Measurements from ENCODE around the gene SREBF1. TPM values are rescaled to one million over a fixed set of nuclear protein-coding genes. Genes with fewer than 3 reads are reported as not detected.
A peak's percentile ranks its signal among the peaks of the same experiment; 100 is the strongest.

The SREBF1 gene
- total RNA-seq, 2 experiments from 2014 or later = 218 to 229 TPM

GRCh38 chr17:17833658-17834357 is 3.0 kb downstream of the SREBF1 start:
- H3K36me3 Mint-ChIP-seq = peaks cover 22% of the 10 kb centered on the region
- peak overlapping the region; percentile 92 for H3K4me3 Mint-ChIP-seq
- no peaks in the 10 kb centered on the region for H3K9me3 Mint-ChIP-seq
- peak overlapping the region; percentile 94 for H3K27ac Mint-ChIP-seq
- ATAC-seq (ENCODE audit: low read depth) = no peak
- POLR2A ChIA-PET = interaction anchor here (1.1 to 11.5 kb wide), 4 partner anchors 11 to 24 kb away, joined by 3 to 327 read pairs (median 132); no protein-coding TSS in a partner anchor
- no peak for DNase-seq
- peaks cover 65% of the 10 kb centered on the region for H3K4me1 Mint-ChIP-seq
- no peaks in the 10 kb centered on the region for H3K27me3 Mint-ChIP-seq

- H3K4me1 Mint-ChIP-seq = peaks cover 61% of the 10 kb centered on the region
- no peak for DNase-seq
- H3K9me3 Mint-ChIP-seq = no peaks in the 10 kb centered on the region
- no peak for ATAC-seq (ENCODE audit: low read depth)
- H3K27ac Mint-ChIP-seq = peak overlapping the region; percentile 20
- POLR2A ChIA-PET = interaction anchor here (10.2 to 11.5 kb wide), 2 partner anchors 9 to 20 kb away, joined by 260 to 327 read pairs; no protein-coding TSS in a partner anchor
- no peak overlapping the region for H3K4me3 Mint-ChIP-seq
- no peaks in the 10 kb centered on the region for H3K27me3 Mint-ChIP-seq
- H3K36me3 Mint-ChIP-seq = peaks cover 22% of the 10 kb centered on the region
Measured at GRCh38 chr17:17832032-17832363, 4.8 kb downstream of the SREBF1 start.

GRCh38 chr17:17831208-17832031 is 5.4 kb downstream of the SREBF1 start:
- no peaks in the 10 kb centered on the region for H3K9me3 Mint-ChIP-seq
- POLR2A ChIA-PET = interaction anchor here (10.2 to 11.5 kb wide), 2 partner anchors 8 to 20 kb away, joined by 260 to 327 read pairs; no protein-coding TSS in a partner anchor
- ATAC-seq (ENCODE audit: low read depth) = no peak
- H3K27ac Mint-ChIP-seq = no peak overlapping the region
- no peaks in the 10 kb centered on the region for H3K27me3 Mint-ChIP-seq
- H3K36me3 Mint-ChIP-seq = peaks cover 24% of the 10 kb centered on the region
- DNase-seq = no peak
- H3K4me3 Mint-ChIP-seq = no peak overlapping the region
- H3K4me1 Mint-ChIP-seq = peaks cover 66% of the 10 kb centered on the region

- POLR2A ChIA-PET = interaction anchor here (10.2 to 11.5 kb wide), 2 partner anchors 8 to 21 kb away, joined by 260 to 327 read pairs; no protein-coding TSS in a partner anchor
- peaks cover 69% of the 10 kb centered on the region for H3K4me1 Mint-ChIP-seq
- DNase-seq (no peak), ATAC-seq (ENCODE audit: low read depth) (no peak)
- peaks cover 26% of the 10 kb centered on the region for H3K36me3 Mint-ChIP-seq
- no peak overlapping the region for H3K27ac Mint-ChIP-seq
- H3K4me3 Mint-ChIP-seq = no peak overlapping the region
- H3K9me3 Mint-ChIP-seq = no peaks in the 10 kb centered on the region
- no peaks in the 10 kb centered on the region for H3K27me3 Mint-ChIP-seq
Measured at GRCh38 chr17:17830740-17831207, 6.0 kb downstream of the SREBF1 start.

GRCh38 chr17:17830269-17830567 is 6.6 kb downstream of the SREBF1 start:
- ATAC-seq (ENCODE audit: low read depth) (no peak), DNase-seq (no peak)
- Mint-ChIP-seq H3K27ac (no peak overlapping the region), H3K27me3 (no peaks in the 10 kb centered on the region), H3K9me3 (no peaks in the 10 kb centered on the region), H3K4me3 (no peak overlapping the region), H3K36me3 (peaks cover 26% of the 10 kb centered on the region), H3K4me1 (peaks cover 69% of the 10 kb centered on the region)
- POLR2A ChIA-PET = interaction anchor here (10.2 to 11.5 kb wide), 2 partner anchors 7 to 21 kb away, joined by 260 to 327 read pairs; no protein-coding TSS in a partner anchor

GRCh38 chr17:17827826-17828621 is 8.8 kb downstream of the SREBF1 start:
- no peak for DNase-seq
- peak overlapping the region; percentile 80 for H3K27ac Mint-ChIP-seq
- peak overlapping the region; percentile 52 for H3K4me3 Mint-ChIP-seq
- POLR2A ChIA-PET = interaction anchor here (2.5 to 11.5 kb wide), 4 partner anchors 7 to 24 kb away, joined by 17 to 327 read pairs (median 177); partner anchors contain the start of gene SREBF1
- no peaks in the 10 kb centered on the region for H3K9me3 Mint-ChIP-seq
- peaks cover 64% of the 10 kb centered on the region for H3K4me1 Mint-ChIP-seq
- peaks cover 12% of the 10 kb centered on the region for H3K36me3 Mint-ChIP-seq
- no peaks in the 10 kb centered on the region for H3K27me3 Mint-ChIP-seq
- ATAC-seq (ENCODE audit: low read depth) = no peak

DNA sequence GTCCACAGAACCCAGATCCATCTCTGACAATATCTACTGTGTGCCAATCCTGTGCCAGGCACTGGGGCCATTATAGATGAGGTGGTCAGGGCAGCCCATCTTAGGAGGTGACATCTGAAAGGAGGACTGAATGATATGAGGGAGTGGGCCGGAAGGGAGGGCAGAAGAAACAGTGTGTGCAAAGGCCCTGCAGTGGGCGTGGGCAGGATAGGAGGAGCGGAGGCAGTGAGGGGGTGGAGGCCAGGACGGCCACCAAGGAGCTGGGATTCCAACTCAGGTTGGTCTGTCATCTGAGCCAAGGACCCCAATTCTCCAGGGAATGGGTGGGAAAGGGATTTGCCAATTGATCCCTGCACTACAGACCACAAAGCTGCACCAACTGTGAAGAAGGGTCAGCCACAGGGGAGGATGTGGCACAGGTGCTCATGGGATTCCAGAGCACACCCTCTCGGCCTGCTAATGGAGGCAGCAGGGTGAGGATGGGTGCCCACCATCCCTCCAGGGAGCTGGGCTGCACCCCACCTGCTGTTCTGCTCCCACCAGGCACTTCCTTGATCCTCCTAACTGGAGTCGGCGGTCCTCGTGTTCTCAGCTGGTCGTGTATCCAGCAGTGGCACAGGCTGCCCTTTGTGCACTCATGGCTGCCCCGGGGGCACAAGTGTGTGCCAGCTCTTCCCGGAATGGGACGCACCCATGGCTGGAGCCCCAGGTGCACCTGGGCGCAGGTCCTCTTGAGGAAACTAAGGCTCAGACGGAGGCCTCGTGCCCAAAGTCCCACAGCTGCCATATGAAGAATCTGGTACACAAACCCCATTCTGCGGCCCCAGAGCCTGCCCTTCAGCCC is 9.6 kb downstream of the SREBF1 start:
- Mint-ChIP-seq H3K4me3 (peak overlapping the region; percentile 80), H3K27ac (peak overlapping the region; percentile 94), H3K27me3 (no peaks in the 10 kb centered on the region), H3K36me3 (peaks cover 17% of the 10 kb centered on the region), H3K4me1 (peaks cover 66% of the 10 kb centered on the region), H3K9me3 (no peaks in the 10 kb centered on the region)
- DNase-seq (no peak), ATAC-seq (ENCODE audit: low read depth) (no peak)
- POLR2A ChIA-PET = interaction anchor here (2.5 to 11.0 kb wide), 3 partner anchors 7 to 23 kb away, joined by 17 to 260 read pairs (median 94); partner anchors contain the start of gene SREBF1

DNA sequence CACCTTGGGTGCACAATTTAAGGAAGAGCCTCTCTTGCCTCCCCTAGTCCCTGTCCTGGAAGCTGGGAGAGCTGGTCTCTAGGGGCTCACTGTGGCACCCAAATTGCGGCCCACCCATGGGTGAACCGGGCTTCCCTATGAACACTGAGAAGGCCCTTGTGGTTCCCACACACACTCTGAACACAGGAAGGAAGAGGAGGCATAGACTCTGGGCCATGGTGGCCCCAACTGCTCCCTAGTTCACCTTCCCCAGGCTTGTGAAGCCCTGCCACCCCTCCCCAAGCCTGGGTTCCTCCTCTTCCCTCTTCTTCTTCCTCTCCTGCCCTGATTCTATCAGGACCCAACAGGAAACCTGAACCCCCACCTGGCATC is 10.5 kb downstream of the SREBF1 start:
- H3K9me3 Mint-ChIP-seq = no peaks in the 10 kb centered on the region
- DNase-seq (no peak), ATAC-seq (ENCODE audit: low read depth) (peak; percentile 25)
- POLR2A ChIA-PET = interaction anchor here (0.7 to 11.0 kb wide), 6 partner anchors 8 to 144 kb away, joined by 3 to 260 read pairs (median 10); partner anchors contain the start of gene SREBF1
- H3K4me3 Mint-ChIP-seq = peak overlapping the region; percentile 80
- H3K4me1 Mint-ChIP-seq = peaks cover 70% of the 10 kb centered on the region
- H3K36me3 Mint-ChIP-seq = peaks cover 19% of the 10 kb centered on the region
- H3K27ac Mint-ChIP-seq = peak overlapping the region; percentile 94
- H3K27me3 Mint-ChIP-seq = no peaks in the 10 kb centered on the region

DNA sequence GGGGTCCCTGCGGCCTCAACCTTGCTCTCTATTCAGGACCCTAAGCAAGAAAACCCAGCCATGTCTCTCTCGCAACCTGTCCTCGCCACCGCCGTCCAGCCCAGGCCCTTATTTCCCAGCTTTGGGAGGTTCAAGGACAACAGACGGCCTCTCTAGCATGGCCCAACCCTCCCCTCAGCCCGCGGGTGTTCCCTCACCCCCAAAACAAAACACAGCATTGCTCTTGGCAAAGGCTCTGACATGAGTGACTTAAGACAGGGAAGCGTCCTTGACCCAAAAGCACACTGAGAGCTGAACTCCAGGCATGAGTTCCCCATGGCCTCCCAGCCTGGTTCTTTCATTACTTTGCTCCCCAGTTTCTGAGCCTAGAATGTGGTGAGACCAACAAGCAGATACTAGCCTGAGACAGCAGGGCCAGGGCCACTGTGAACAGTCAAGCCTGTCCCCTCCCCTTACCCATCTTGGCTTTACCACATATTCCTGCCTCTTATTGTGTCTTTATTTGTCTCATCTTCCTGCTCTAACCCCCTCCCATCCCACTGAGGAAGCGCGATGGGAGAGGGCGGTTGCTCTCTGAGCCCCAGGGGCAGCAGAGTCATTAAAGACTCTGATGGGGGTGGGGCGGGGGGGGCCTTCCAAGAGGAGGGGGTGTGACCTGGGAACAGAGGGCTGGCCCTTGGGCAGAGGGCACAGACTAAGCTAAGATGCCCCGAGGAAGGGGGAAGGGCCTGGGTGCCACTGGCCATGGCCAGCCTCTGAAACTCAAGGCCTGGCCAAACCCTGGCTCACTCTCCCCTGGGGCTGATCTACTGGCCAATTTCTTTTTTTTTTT is 11.8 kb downstream of the SREBF1 start:
- ATAC-seq (ENCODE audit: low read depth) = no peak
- H3K36me3 Mint-ChIP-seq = peaks cover 28% of the 10 kb centered on the region
- peak overlapping the region; percentile 94 for H3K27ac Mint-ChIP-seq
- H3K9me3 Mint-ChIP-seq = no peaks in the 10 kb centered on the region
- no peaks in the 10 kb centered on the region for H3K27me3 Mint-ChIP-seq
- peaks cover 77% of the 10 kb centered on the region for H3K4me1 Mint-ChIP-seq
- peak overlapping the region; percentile 80 for H3K4me3 Mint-ChIP-seq
- no peak for DNase-seq
- POLR2A ChIA-PET = interaction anchor here (0.7 to 11.0 kb wide), 6 partner anchors 10 to 142 kb away, joined by 3 to 260 read pairs (median 8); partner anchors contain the start of gene SREBF1

- peak; percentile 16 for ATAC-seq (ENCODE audit: low read depth)
- Mint-ChIP-seq H3K27ac (peak overlapping the region; percentile 94), H3K9me3 (no peaks in the 10 kb centered on the region), H3K4me3 (peak overlapping the region; percentile 80), H3K4me1 (peaks cover 80% of the 10 kb centered on the region), H3K36me3 (peaks cover 30% of the 10 kb centered on the region), H3K27me3 (no peaks in the 10 kb centered on the region)
- no peak for DNase-seq
- POLR2A ChIA-PET = interaction anchor here (0.5 to 11.0 kb wide), 6 partner anchors 10 to 60 kb away, joined by 3 to 260 read pairs (median 12); partner anchors contain the start of gene SREBF1
Measured at GRCh38 chr17:17824119-17824782, 12.5 kb downstream of the SREBF1 start.

All from activated naive CD8-positive, alpha-beta T cell treated with anti-CD3 and anti-CD28 coated beads, Interleukin-2, amount 10 ng/mL, durations not matched to agents 7 days and 5 days (primary cell).